ENCODE data around the gene DCST1. TPM values are rescaled to one million over a fixed set of nuclear protein-coding genes. Genes with fewer than 3 reads are reported as not detected.
A peak's percentile ranks its signal among the peaks of the same experiment; 100 is the strongest.

The DCST1 gene
- total and polyA plus RNA-seq, 2 of the 13 experiments (the other 11 are each of a cell fraction or from before 2014, with no cell fraction given): 0.04 TPM; not detected in 1

GRCh38 chr1:155017041-155017945 is 16.3 kb upstream of the DCST1 start (continued):
- TF ChIP-seq ZNF646 (CRISPR knock-in tag; IDR thresholded peaks at IDR 0.05) (peak; percentile 41; the same call in 1 of the 2 replicates), TEAD2 (CRISPR knock-in tag; IDR thresholded peaks at IDR 0.05) (no peak), ZNF263 (CRISPR knock-in tag; IDR thresholded peaks at IDR 0.05) (peak; percentile 49; the same call in 1 of the 2 replicates), ZNF691 (CRISPR knock-in tag; IDR thresholded peaks at IDR 0.05; ENCODE audit: borderline replicate concordance, low read depth) (peak; percentile 80; the same call in 1 of the 2 replicates), MNT (IDR thresholded peaks at IDR 0.05) (no peak), MXI1 (IDR thresholded peaks at IDR 0.05; ENCODE audit: borderline replicate concordance, low read depth, low read length) (no peak; the same call in 2 of the 3 replicates), KDM1A (CRISPR knock-in tag; IDR thresholded peaks at IDR 0.05) (0 out of 2 replicates have a peak, but pooled peaks have one; percentile 15), GABPB1 (CRISPR knock-in tag; IDR thresholded peaks at IDR 0.05) (peak; percentile 88), CENPT (CRISPR knock-in tag; IDR thresholded peaks at IDR 0.05; ENCODE audit: low read depth) (no peak), ZNF446 (CRISPR knock-in tag; IDR thresholded peaks at IDR 0.05) (peak; percentile 33; the same call in 1 of the 2 replicates), ZIK1 (CRISPR knock-in tag; IDR thresholded peaks at IDR 0.05; ENCODE audit: borderline replicate concordance, low read depth) (peak; percentile 83), ZNF205 (CRISPR knock-in tag; IDR thresholded peaks at IDR 0.05) (peak; percentile 73), SAP130 (CRISPR knock-in tag; IDR thresholded peaks at IDR 0.05; ENCODE audit: low read depth) (peak; percentile 91), KMT2B (CRISPR knock-in tag; IDR thresholded peaks at IDR 0.05) (peak; percentile 62; the same call in 1 of the 2 replicates), ZMYM2 (CRISPR knock-in tag; IDR thresholded peaks at IDR 0.05) (no peak; the same call in 1 of the 2 replicates), SRSF9 (IDR thresholded peaks at IDR 0.05; ENCODE audit: borderline replicate concordance, insufficient read depth, low read depth, low read length, poor library complexity, severe bottlenecking) (no peak), MIER2 (CRISPR knock-in tag; IDR thresholded peaks at IDR 0.05) (peak; percentile 85), ZNF703 (CRISPR knock-in tag; IDR thresholded peaks at IDR 0.05; ENCODE audit: borderline replicate concordance) (no peak; the same call in 1 of the 2 replicates), ZNF614 (CRISPR knock-in tag; IDR thresholded peaks at IDR 0.05; ENCODE audit: borderline replicate concordance) (peak; percentile 83; the same call in 1 of the 2 replicates), KDM3A (CRISPR knock-in tag; IDR thresholded peaks at IDR 0.05; ENCODE audit: low read depth) (peak; percentile 98; the same call in 1 of the 2 replicates), ZNF329 (CRISPR knock-in tag; IDR thresholded peaks at IDR 0.05; ENCODE audit: low read depth) (no peak)
